Ammon's horn (tissue), 1 donor: ENCODE measurements around the gene M6PR.

Experiments used
- DNase-seq: peaks from one replicate; pipeline ENCODE4 v3.0.0-alpha.2; 2016; ENCODE audit warnings: low spot score

The M6PR gene

GRCh38 chr12:8949342-8950220 lies at the start of gene M6PR:
Gene M6PR, minus strand, starts transcription at chr12:8949645. Its CDS starts 3,241 bp downstream, at chr12:8946404.
- DNase-seq = peak; percentile 98

- no peak for DNase-seq
Measured at GRCh38 chr12:8996682-8997405, 47.4 kb upstream of the M6PR start.

GRCh38 chr12:8995021-8995775 lies 45.8 kb upstream of the M6PR start:
- DNase-seq = no peak

GRCh38 chr12:8993827-8994226 lies 44.4 kb upstream of the M6PR start:
- no peak for DNase-seq

GRCh38 chr12:8991371-8992345 lies 42.2 kb upstream of the M6PR start:
- peak; percentile 3 for DNase-seq

- DNase-seq = no peak
Measured at GRCh38 chr12:8989413-8989812, 40.0 kb upstream of the M6PR start, which contains the start of gene KLRG1. Gene KLRG1, plus strand, starts transcription at chr12:8989546. Its CDS starts 90 bp downstream, at chr12:8989636.

- DNase-seq = no peak
Measured at GRCh38 chr12:8987685-8988084, 38.2 kb upstream of the M6PR start.

- DNase-seq = no peak
Measured at GRCh38 chr12:8987163-8987562, 37.7 kb upstream of the M6PR start.

- no peak for DNase-seq
Measured at GRCh38 chr12:8985213-8985754, 35.8 kb upstream of the M6PR start.

GRCh38 chr12:8980137-8980536 lies 30.7 kb upstream of the M6PR start:
- DNase-seq = no peak

GRCh38 chr12:8970432-8970831 lies 21.0 kb upstream of the M6PR start:
- no peak for DNase-seq

GRCh38 chr12:8969861-8970411 lies 20.5 kb upstream of the M6PR start:
- DNase-seq = no peak

GRCh38 chr12:8968761-8969160 lies 19.3 kb upstream of the M6PR start:
- no peak for DNase-seq

GRCh38 chr12:8960176-8960575 lies 10.7 kb upstream of the M6PR start:
- no peak for DNase-seq

- no peak for DNase-seq
Measured at GRCh38 chr12:8958066-8958465, 8.6 kb upstream of the M6PR start.

- DNase-seq = no peak
Measured at GRCh38 chr12:8957561-8957960, 8.1 kb upstream of the M6PR start.

- DNase-seq = no peak
Measured at GRCh38 chr12:8956772-8957171, 7.3 kb upstream of the M6PR start.

- no peak for DNase-seq
Measured at GRCh38 chr12:8956073-8956472, 6.6 kb upstream of the M6PR start.

- no peak for DNase-seq
Measured at GRCh38 chr12:8953773-8954402, 4.4 kb upstream of the M6PR start.

GRCh38 chr12:8951744-8952143 lies 2.3 kb upstream of the M6PR start:
- no peak for DNase-seq
